ENCODE results near the gene PRM3. TPM values are rescaled to one million over a fixed set of nuclear protein-coding genes. Genes with fewer than 3 reads are reported as not detected.

The PRM3 gene
- total RNA-seq, 1 donor from 2014 or later = not detected

DNA sequence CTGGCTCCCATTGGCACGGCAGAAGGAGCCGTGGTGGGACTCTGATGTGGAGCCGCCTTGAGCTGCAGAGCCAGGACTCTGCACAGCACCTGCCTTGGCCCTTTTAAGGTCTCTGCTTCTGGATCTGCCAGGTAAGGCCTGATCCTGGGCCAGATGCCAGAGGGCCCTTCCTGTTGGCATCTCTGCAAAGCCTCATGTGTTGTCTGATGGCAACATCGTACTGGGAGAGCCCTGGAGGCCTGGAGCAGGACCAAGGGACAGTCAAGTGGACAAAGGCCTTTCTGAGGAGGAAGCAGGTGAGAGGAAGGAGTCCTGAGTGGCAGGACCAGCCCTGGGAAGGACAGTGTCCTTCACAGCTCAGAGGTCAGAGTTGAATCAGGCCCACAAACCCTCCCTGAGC lies 43.5 kb downstream of the PRM3 start:
- H3K36me3 Mint-ChIP-seq = no peaks in the 10 kb centered on the region

DNA sequence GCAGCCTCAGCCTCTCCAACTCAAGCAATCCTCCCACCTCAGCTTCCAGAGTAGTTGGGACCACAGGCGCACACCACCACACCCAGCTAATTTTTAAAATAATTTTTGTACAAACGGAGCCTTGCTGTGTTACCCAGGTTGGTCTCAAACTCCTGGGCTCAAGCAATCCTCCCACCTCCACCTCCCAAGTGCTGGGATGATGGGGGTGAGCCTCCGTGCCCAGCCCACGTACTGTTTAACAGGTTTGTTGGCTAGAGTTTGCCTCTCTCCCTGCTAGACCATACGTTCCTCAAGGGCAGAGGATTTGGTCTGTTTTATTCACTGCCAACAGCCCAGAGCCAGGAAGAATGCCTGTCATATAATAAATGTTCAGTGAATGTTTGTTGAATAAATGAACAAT lies 44.0 kb downstream of the PRM3 start:
- Mint-ChIP-seq H3K27me3 (ENCODE audit: insufficient read depth, low read depth) (peaks cover 6% of the 10 kb centered on the region), H3K4me1 (peaks cover 7% of the 10 kb centered on the region), H3K27ac (no peak overlapping the region), H3K9me3 (no peaks in the 10 kb centered on the region), H3K4me3 (no peak overlapping the region), H3K36me3 (no peaks in the 10 kb centered on the region)
- no peaks in the 10 kb centered on the region for H3K79me2 ChIP-seq (ENCODE audit: low read depth)
- H3K9ac ChIP-seq = no peak overlapping the region
- H3K9me3 ChIP-seq (ENCODE audit: low read depth) = no peaks in the 10 kb centered on the region
- H3K4me2 ChIP-seq = no peak overlapping the region
- no peaks in the 10 kb centered on the region for H4K20me1 ChIP-seq (ENCODE audit: low read depth)
- TF ChIP-seq EZH2phosphoT487 (IDR thresholded peaks at IDR 0.05) (no peak), EZH2 (IDR thresholded peaks at IDR 0.05) (no peak)
- TF ChIP-seq, protein P1, sequence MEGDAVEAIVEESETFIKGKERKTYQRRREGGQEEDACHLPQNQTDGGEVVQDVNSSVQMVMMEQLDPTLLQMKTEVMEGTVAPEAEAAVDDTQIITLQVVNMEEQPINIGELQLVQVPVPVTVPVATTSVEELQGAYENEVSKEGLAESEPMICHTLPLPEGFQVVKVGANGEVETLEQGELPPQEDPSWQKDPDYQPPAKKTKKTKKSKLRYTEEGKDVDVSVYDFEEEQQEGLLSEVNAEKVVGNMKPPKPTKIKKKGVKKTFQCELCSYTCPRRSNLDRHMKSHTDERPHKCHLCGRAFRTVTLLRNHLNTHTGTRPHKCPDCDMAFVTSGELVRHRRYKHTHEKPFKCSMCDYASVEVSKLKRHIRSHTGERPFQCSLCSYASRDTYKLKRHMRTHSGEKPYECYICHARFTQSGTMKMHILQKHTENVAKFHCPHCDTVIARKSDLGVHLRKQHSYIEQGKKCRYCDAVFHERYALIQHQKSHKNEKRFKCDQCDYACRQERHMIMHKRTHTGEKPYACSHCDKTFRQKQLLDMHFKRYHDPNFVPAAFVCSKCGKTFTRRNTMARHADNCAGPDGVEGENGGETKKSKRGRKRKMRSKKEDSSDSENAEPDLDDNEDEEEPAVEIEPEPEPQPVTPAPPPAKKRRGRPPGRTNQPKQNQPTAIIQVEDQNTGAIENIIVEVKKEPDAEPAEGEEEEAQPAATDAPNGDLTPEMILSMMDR (IDR thresholded peaks at IDR 0.05) = no peak
- no peaks in the 10 kb centered on the region for H3F3A ChIP-seq (ENCODE audit: low read depth)
- DNase-seq (ENCODE audit: low spot score) = no peak
- no peak overlapping the region for H3K4me3 ChIP-seq
- H3K4me1 ChIP-seq = peaks cover under 1% of the 10 kb centered on the region
- no peak overlapping the region for H2AFZ ChIP-seq (replicated peaks)
- no peaks in the 10 kb centered on the region for H3K36me3 ChIP-seq
- no peaks in the 10 kb centered on the region for H3K27me3 ChIP-seq
- no peak overlapping the region for H3K27ac ChIP-seq

More for the DNA sequence above, 43.5 kb downstream of the PRM3 start:
- Histone ChIP-seq H3K4me3 (no peak overlapping the region), H4K20me1 (ENCODE audit: low read depth) (no peaks in the 10 kb centered on the region), H3K36me3 (no peaks in the 10 kb centered on the region), H3K27me3 (no peaks in the 10 kb centered on the region), H2AFZ (replicated peaks) (no peak overlapping the region), H3K9me3 (ENCODE audit: low read depth) (no peaks in the 10 kb centered on the region), H3K27ac (no peak overlapping the region), H3K79me2 (ENCODE audit: low read depth) (no peaks in the 10 kb centered on the region), H3F3A (ENCODE audit: low read depth) (no peaks in the 10 kb centered on the region), H3K9ac (no peak overlapping the region), H3K4me2 (no peak overlapping the region), H3K4me1 (no peaks in the 10 kb centered on the region)
- Mint-ChIP-seq H3K27me3 (ENCODE audit: insufficient read depth, low read depth) (peaks cover 6% of the 10 kb centered on the region), H3K27ac (no peak overlapping the region), H3K4me3 (no peak overlapping the region), H3K9me3 (no peaks in the 10 kb centered on the region), H3K4me1 (peaks cover 2% of the 10 kb centered on the region)
- TF ChIP-seq, protein P1 (IDR thresholded peaks at IDR 0.05) = no peak
- no peak for DNase-seq (ENCODE audit: low spot score)

DNA sequence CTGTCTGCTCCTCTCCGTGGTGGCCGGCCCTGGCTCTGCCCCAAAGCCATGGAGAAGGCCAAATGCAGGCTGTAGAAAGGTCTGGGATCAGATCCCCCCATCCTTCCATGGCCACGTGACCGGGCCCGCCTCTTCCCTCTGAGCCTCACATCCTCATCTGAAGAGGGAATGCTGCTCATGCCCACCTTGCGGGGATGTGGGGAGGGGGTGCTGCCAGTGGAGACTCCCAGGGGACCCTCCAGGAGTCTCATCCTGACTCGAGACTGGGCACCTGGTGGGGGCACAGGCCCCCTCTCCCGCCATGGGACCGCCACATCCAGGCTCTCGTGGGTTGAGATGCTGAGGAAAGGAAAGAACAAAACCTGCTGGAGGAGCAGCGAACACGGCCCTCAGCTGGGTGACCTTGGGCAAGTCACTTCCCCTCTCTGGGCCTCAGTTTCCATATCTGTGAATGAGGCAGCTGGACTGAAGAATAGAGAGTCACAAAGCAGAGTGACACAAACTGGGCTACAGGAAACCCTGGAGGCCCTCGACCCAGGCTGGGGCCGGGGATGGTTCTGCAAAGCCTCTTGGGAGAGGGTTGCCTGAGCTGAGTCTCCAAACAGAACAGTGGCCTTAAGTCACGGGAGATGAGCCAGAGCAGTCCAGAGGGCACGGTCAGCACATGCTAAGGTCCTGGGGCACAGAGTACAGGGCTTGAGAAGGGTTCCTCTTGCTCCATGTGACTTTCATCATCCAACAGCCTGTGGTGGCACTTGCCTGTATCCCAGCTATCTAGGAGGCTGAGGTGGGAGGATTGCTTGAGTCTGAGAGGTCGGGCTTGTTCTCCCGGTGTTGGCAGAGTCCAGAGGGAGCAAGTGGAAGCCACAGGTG lies 47.5 kb downstream of the PRM3 start:
- no peak overlapping the region for H3K9ac ChIP-seq
- no peak overlapping the region for H3K4me2 ChIP-seq
- no peak overlapping the region for H2AFZ ChIP-seq (replicated peaks)
- no peaks in the 10 kb centered on the region for H3K27me3 ChIP-seq
- TF ChIP-seq EZH2phosphoT487 (IDR thresholded peaks at IDR 0.05) (no peak), EZH2 (IDR thresholded peaks at IDR 0.05) (no peak)
- TF ChIP-seq, protein P1 (IDR thresholded peaks at IDR 0.05) = no peak
- DNase-seq (ENCODE audit: low spot score) = no peak
- no peaks in the 10 kb centered on the region for H3K79me2 ChIP-seq (ENCODE audit: low read depth)
- H3K4me3 ChIP-seq = no peak overlapping the region
- H3K36me3 ChIP-seq = no peaks in the 10 kb centered on the region
- H3K27ac ChIP-seq = no peak overlapping the region
- no peaks in the 10 kb centered on the region for H3K9me3 ChIP-seq (ENCODE audit: low read depth)
- no peaks in the 10 kb centered on the region for H3F3A ChIP-seq (ENCODE audit: low read depth)
- H3K4me1 ChIP-seq = peaks cover 3% of the 10 kb centered on the region
- H4K20me1 ChIP-seq (ENCODE audit: low read depth) = no peaks in the 10 kb centered on the region
- peaks cover 8% of the 10 kb centered on the region for H3K27me3 Mint-ChIP-seq (ENCODE audit: insufficient read depth, low read depth)
- no peaks in the 10 kb centered on the region for H3K9me3 Mint-ChIP-seq
- H3K4me1 Mint-ChIP-seq = peaks cover 6% of the 10 kb centered on the region
- no peak overlapping the region for H3K27ac Mint-ChIP-seq
- H3K36me3 Mint-ChIP-seq = no peaks in the 10 kb centered on the region
- H3K4me3 Mint-ChIP-seq = no peak overlapping the region
